Breast epithelium (tissue), 3 donors: ENCODE measurements around the gene HDAC4.

ENCODE experiments used
- CTCF ChIP-seq, 3 donors: fragments of 450-650 bp; IDR thresholded peaks; one replicate each; pipeline ENCODE4 v1.5.1; 2016 to 2017; ENCODE audit warnings: antibody characterized with exemption in 3 of 3, mild to moderate bottlenecking in 3 of 3, moderate library complexity in 3 of 3
- POLR2A ChIP-seq: fragments of 450-650 bp; IDR thresholded peaks from one replicate; pipeline ENCODE4 v1.6.1; 2016; ENCODE audit warnings: antibody characterized with exemption, mild to moderate bottlenecking, moderate library complexity

GRCh38 chr2:239259603-239260298 is 141.1 kb downstream of the HDAC4 start:
- TF ChIP-seq CTCF (IDR thresholded peaks at IDR 0.05), result no peak
- no peak for TF ChIP-seq POLR2A
